ENCODE results near the gene UGT8.

GRCh38 chr4:114593526-114593925 lies 5.1 kb upstream of the UGT8 start:
- no peak for TF ChIP-seq EZH2 (IDR thresholded peaks at IDR 0.05)
- no peak for TF ChIP-seq POLR2AphosphoS5 (IDR thresholded peaks at IDR 0.05; ENCODE audit: borderline replicate concordance, low read depth, low read length)
- no peak for TF ChIP-seq FOXP2 (optimal IDR thresholded peaks at IDR 0.05; ENCODE audit: control extremely low read depth, extremely low read length, insufficient read depth)
